ENCODE data around the gene LDHD. TPM values are rescaled to one million over a fixed set of nuclear protein-coding genes. Genes with fewer than 3 reads are reported as not detected.
"Not testable (repeated sequence)": the region's sequence is repeated elsewhere in the genome, so short reads cannot be mapped to it uniquely, and the experiment has no call there.

LDHD gene
- total and polyA plus RNA-seq, 10 of the 15 experiments (the other 5 are each of a cell fraction or from before 2014, with no cell fraction given), result 0.10 to 0.12 TPM; not detected in 8

- Histone ChIP-seq H2AFZ (ENCODE audit: control insufficient read depth, low read depth, low read length) (no peak overlapping the region), H4K20me1 (ENCODE audit: control insufficient read depth, insufficient read depth) (no peaks in the 10 kb centered on the region), H3K4me1 (ENCODE audit: control insufficient read depth, insufficient read depth, low read length) (peaks cover 8% of the 10 kb centered on the region), H3K27ac (ENCODE audit: control insufficient read depth, insufficient read depth) (no peak overlapping the region), H3K27me3 (replicated peaks in 1 of 2; ENCODE audit: control insufficient read depth in 2 of 2, insufficient read depth in 2 of 2, low read length in 1 of 2) (no peaks in the 10 kb centered on the region), H3K4me3 (no peak overlapping the region), H3K9me3 (replicated peaks; ENCODE audit: control insufficient read depth, insufficient read depth, low read length) (no peaks in the 10 kb centered on the region), H3K79me2 (ENCODE audit: control insufficient read depth, insufficient read depth, low read length) (no peaks in the 10 kb centered on the region; the same call in 1 of the 2 replicates), H3K9ac (ENCODE audit: control insufficient read depth, insufficient read depth, low read length) (no peak overlapping the region), H3K4me2 (ENCODE audit: control insufficient read depth, insufficient read depth) (no peak overlapping the region), H3K36me3 (ENCODE audit: control insufficient read depth in 2 of 2, insufficient read depth in 2 of 2, low read length in 1 of 2) (no peaks in the 10 kb centered on the region)
- DNase-seq (ENCODE audit: low read depth, low spot score) (no peak), FAIRE-seq (no peak), ATAC-seq (no peak)
- 85% methylated on average over 7 of the region's 7 CpGs for WGBS (ENCODE audit: insufficient coverage, insufficient replicate concordance, low lambda C conversion rate, missing lambda C conversion rate)
- no peak for TF ChIP-seq CHD1 (IDR thresholded peaks at IDR 0.05; ENCODE audit: low read depth, low read length)
- TF ChIP-seq YBX1 (IDR thresholded peaks at IDR 0.05), result no peak
- TF ChIP-seq ATF3 (IDR thresholded peaks at IDR 0.05; ENCODE audit: borderline replicate concordance, extremely low read depth, low read depth, low read length), result no peak
- TF ChIP-seq NFYA (IDR thresholded peaks at IDR 0.05; ENCODE audit: borderline replicate concordance, low read depth, low read length), result no peak
- TF ChIP-seq ZNF217 (IDR thresholded peaks at IDR 0.05), result no peak
- TF ChIP-seq MXI1 (IDR thresholded peaks at IDR 0.05; ENCODE audit: low read depth, low read length), result no peak
- TF ChIP-seq, protein P1, sequence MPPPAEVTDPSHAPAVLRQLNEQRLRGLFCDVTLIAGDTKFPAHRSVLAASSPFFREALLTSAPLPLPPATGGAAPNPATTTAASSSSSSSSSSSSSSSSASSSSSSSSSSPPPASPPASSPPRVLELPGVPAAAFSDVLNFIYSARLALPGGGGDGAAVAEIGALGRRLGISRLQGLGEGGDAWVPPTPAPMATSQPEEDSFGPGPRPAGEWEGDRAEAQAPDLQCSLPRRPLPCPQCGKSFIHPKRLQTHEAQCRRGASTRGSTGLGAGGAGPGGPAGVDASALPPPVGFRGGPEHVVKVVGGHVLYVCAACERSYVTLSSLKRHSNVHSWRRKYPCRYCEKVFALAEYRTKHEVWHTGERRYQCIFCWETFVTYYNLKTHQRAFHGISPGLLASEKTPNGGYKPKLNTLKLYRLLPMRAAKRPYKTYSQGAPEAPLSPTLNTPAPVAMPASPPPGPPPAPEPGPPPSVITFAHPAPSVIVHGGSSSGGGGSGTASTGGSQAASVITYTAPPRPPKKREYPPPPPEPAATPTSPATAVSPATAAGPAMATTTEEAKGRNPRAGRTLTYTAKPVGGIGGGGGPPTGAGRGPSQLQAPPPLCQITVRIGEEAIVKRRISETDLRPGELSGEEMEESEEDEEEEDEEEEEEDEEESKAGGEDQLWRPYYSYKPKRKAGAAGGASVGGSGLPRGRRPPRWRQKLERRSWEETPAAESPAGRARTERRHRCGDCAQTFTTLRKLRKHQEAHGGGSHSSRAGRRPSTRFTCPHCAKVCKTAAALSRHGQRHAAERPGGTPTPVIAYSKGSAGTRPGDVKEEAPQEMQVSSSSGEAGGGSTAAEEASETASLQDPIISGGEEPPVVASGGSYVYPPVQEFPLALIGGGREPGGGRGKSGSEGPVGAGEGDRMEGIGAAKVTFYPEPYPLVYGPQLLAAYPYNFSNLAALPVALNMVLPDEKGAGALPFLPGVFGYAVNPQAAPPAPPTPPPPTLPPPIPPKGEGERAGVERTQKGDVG (CRISPR knock-in tag; IDR thresholded peaks at IDR 0.05), result no peak
- TF ChIP-seq RAD51 (IDR thresholded peaks at IDR 0.05), result no peak
- no peak for TF ChIP-seq GABPA (IDR thresholded peaks at IDR 0.05; ENCODE audit: low read depth)
- no peak for TF ChIP-seq RBBP5 (conservative IDR thresholded peaks at IDR 0.05)
- TF ChIP-seq PAX5 (IDR thresholded peaks at IDR 0.05; ENCODE audit: borderline replicate concordance, low read depth, low read length), result no peak
- no peak for TF ChIP-seq POLR2AphosphoS2 (IDR thresholded peaks at IDR 0.05; ENCODE audit: low read depth, low read length)
- no peak for TF ChIP-seq FOS (IDR thresholded peaks at IDR 0.05; ENCODE audit: borderline replicate concordance, extremely low read depth, insufficient read length)
- ChIA-PET CTCF (no interaction called here), RAD21 (ENCODE audit: unreplicated experiment) (no interaction called here), SMC1A (ENCODE audit: uncharacterized antibody, unreplicated experiment) (no interaction called here), POLR2A (no interaction called here)
- intact Hi-C loops (cut with micrococcal nuclease; ENCODE audit: unreplicated experiment), result no loop called here
- in situ Hi-C loops (cut with MboI), result no loop called here
- BruUV-seq (replicated peaks), result no TSS peak
Observed at GRCh38 chr16:75092777-75093176, 23.8 kb downstream of the LDHD start.

- 11% methylated on average over 3 of the region's 3 CpGs for WGBS (ENCODE audit: insufficient coverage, insufficient replicate concordance, low lambda C conversion rate, missing lambda C conversion rate)
- not testable (repeated sequence) for BruUV-seq (replicated peaks)
- CTCF ChIA-PET, result interaction anchor here (0.6 to 1.5 kb wide), 2 partner anchors 20 to 278 kb away, joined by 4 to 6 read pairs; no protein-coding TSS in a partner anchor
Observed at GRCh38 chr16:75091619-75092018, 25.0 kb downstream of the LDHD start.

More at GRCh38 chr16:75091619-75092018, 25.0 kb downstream of the LDHD start:
- H3K4me3 ChIP-seq; H3K36me3 ChIP-seq (ENCODE audit: control insufficient read depth in 2 of 2, insufficient read depth in 2 of 2, low read length in 1 of 2); FAIRE-seq; H3K27me3 ChIP-seq (replicated peaks in 1 of 2; ENCODE audit: control insufficient read depth in 2 of 2, insufficient read depth in 2 of 2, low read length in 1 of 2); H2AFZ ChIP-seq (ENCODE audit: control insufficient read depth, low read depth, low read length); H3K4me2 ChIP-seq (ENCODE audit: control insufficient read depth, insufficient read depth); RAD21 ChIA-PET (ENCODE audit: unreplicated experiment); H3K9ac ChIP-seq (ENCODE audit: control insufficient read depth, insufficient read depth, low read length); ATAC-seq; H4K20me1 ChIP-seq (ENCODE audit: control insufficient read depth, insufficient read depth); POLR2A ChIA-PET; H3K27ac ChIP-seq (ENCODE audit: control insufficient read depth, insufficient read depth); H3K9me3 ChIP-seq (replicated peaks; ENCODE audit: control insufficient read depth, insufficient read depth, low read length); intact Hi-C loops (cut with micrococcal nuclease; ENCODE audit: unreplicated experiment); DNase-seq (ENCODE audit: low read depth, low spot score); SMC1A ChIA-PET (ENCODE audit: uncharacterized antibody, unreplicated experiment); in situ Hi-C loops (cut with MboI); H3K79me2 ChIP-seq (ENCODE audit: control insufficient read depth, insufficient read depth, low read length): not testable (repeated sequence)
- H3K4me1 ChIP-seq (ENCODE audit: control insufficient read depth, insufficient read depth, low read length), result peaks cover 15% of the 10 kb centered on the region
